ENCODE results near the gene CALN1. TPM values are rescaled to one million over a fixed set of nuclear protein-coding genes. Genes with fewer than 3 reads are reported as not detected.

The CALN1 gene
- total and polyA plus RNA-seq, 2 of the 8 experiments (the other 6 are each of a cell fraction or from before 2014, with no cell fraction given): 6.4 to 15.2 TPM

DNA sequence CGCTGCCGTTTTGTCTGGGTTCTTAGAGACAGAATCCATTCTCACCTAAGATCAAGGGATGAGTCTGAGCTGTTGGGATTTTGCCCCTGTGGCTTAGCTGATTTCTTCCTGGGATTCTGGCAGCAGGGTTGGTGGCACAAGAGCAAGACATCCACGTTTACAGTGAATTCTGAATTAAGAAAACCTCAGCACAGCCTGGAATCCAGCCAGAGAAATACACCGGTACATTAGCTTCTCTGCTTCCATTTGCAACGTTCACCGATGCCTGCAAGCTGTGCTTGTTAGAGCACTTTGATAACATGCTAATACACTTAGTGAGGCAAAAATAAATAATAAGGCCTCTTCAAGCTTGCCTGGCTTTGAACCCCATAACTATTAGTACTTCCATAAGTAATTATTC lies 569.8 kb downstream of the CALN1 start:
- no peak overlapping the region for H4K8ac ChIP-seq (ENCODE audit: extremely low read depth, insufficient read depth, low read length)
- CTCF ChIA-PET (ENCODE audit: partially characterized antibody): interaction anchor here (0.7 to 2.3 kb wide), 6 partner anchors 8 to 90 kb away, joined by 3 to 8 read pairs (median 6); no protein-coding TSS in a partner anchor
- H3K27me3 ChIP-seq (replicated peaks in 1 of 4; ENCODE audit: control insufficient read depth in 3 of 4, extremely low read depth in 1 of 4, insufficient read depth in 3 of 4, low read length in 3 of 4): no peaks in the 10 kb centered on the region
- FAIRE-seq: no peak
- no peaks in the 10 kb centered on the region for H3K23me2 ChIP-seq (ENCODE audit: low read depth, low read length)
- H2AK5ac ChIP-seq (ENCODE audit: low read depth, low read length): no peak overlapping the region
- H3K9ac ChIP-seq (replicated peaks in 1 of 4; ENCODE audit: extremely low read depth in 1 of 4, low read depth in 3 of 4, low read length in 3 of 4): no peak overlapping the region
- H2BK15ac ChIP-seq (ENCODE audit: low read length): no peak overlapping the region
- POLR2A ChIA-PET (ENCODE audit: partially characterized antibody): no interaction called here
- H3K4me3 ChIP-seq (ENCODE audit: extremely low read depth in 1 of 4, insufficient read depth in 2 of 4, low read depth in 3 of 4, low read length in 4 of 4): no peak overlapping the region
- DNase-seq (ENCODE audit: low read depth in 1 of 2, low spot score in 2 of 2): no peak
- no peaks in the 10 kb centered on the region for H3K79me2 ChIP-seq (ENCODE audit: control insufficient read depth in 1 of 2, insufficient read depth in 2 of 2, low read length in 2 of 2)
- no peak overlapping the region for H2BK12ac ChIP-seq (ENCODE audit: low read depth, low read length)
- no peak overlapping the region for H4K91ac ChIP-seq (replicated peaks; ENCODE audit: insufficient read length, low read length)
- no peak for TF ChIP-seq SRF (IDR thresholded peaks at IDR 0.05; ENCODE audit: low read depth, low read length)
- TF ChIP-seq SIRT6 (IDR thresholded peaks at IDR 0.05; ENCODE audit: low read length): no peak
- no peak for TF ChIP-seq RXRA (IDR thresholded peaks at IDR 0.05; ENCODE audit: insufficient read depth, low read depth, low read length)
- TF ChIP-seq, protein P1, sequence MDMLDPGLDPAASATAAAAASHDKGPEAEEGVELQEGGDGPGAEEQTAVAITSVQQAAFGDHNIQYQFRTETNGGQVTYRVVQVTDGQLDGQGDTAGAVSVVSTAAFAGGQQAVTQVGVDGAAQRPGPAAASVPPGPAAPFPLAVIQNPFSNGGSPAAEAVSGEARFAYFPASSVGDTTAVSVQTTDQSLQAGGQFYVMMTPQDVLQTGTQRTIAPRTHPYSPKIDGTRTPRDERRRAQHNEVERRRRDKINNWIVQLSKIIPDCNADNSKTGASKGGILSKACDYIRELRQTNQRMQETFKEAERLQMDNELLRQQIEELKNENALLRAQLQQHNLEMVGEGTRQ (IDR thresholded peaks at IDR 0.05; ENCODE audit: low read length): no peak
- no peak for TF ChIP-seq CEBPB (IDR thresholded peaks at IDR 0.05; ENCODE audit: low read depth, low read length)
- no peak overlapping the region for H3K27ac ChIP-seq (ENCODE audit: low read depth, low read length)
- no peak overlapping the region for H4K5ac ChIP-seq (ENCODE audit: insufficient read length, low read depth, low read length)
- no peaks in the 10 kb centered on the region for H3K9me3 ChIP-seq (ENCODE audit: insufficient read depth in 2 of 2, low read depth in 1 of 2, low read length in 1 of 2)
- no peak overlapping the region for H2BK20ac ChIP-seq (ENCODE audit: low read length)
- H3K56ac ChIP-seq (replicated peaks; ENCODE audit: insufficient read length, low read depth, low read length): no peak overlapping the region
- H3K4me1 ChIP-seq (replicated peaks in 1 of 4; ENCODE audit: control insufficient read depth in 3 of 4, insufficient read depth in 4 of 4, low read length in 3 of 4): peaks cover 0 to 8% (median 3%) of the 10 kb centered on the region in 4 experiments; a peak in 2 of 7 replicates
- H3K18ac ChIP-seq (ENCODE audit: extremely low read depth, low read length): no peak overlapping the region
- no peak overlapping the region for H2BK5ac ChIP-seq (ENCODE audit: low read depth, low read length)
- H3K79me1 ChIP-seq (ENCODE audit: low read depth, low read length): no peaks in the 10 kb centered on the region
- H2BK120ac ChIP-seq (replicated peaks; ENCODE audit: low read depth, low read length): no peak overlapping the region
- no peak overlapping the region for H3K23ac ChIP-seq (ENCODE audit: insufficient read length)
- H3K4me2 ChIP-seq (ENCODE audit: insufficient read depth in 1 of 2, low read depth in 2 of 2, low read length in 2 of 2): no peak overlapping the region
- peaks cover 0 to 1% of the 10 kb centered on the region in 2 experiments for H4K20me1 ChIP-seq (replicated peaks in 1 of 2; ENCODE audit: control insufficient read depth in 1 of 2, insufficient read depth in 2 of 2, low read length in 2 of 2)
- H3K14ac ChIP-seq (ENCODE audit: insufficient read length): no peak overlapping the region
- no peaks in the 10 kb centered on the region for H3K36me3 ChIP-seq (ENCODE audit: control insufficient read depth in 2 of 4, insufficient read depth in 4 of 4, low read length in 3 of 4)
- WGBS, 2 experiments (ENCODE audit: extremely low coverage in 1 of 2, insufficient coverage in 1 of 2, insufficient read length in 1 of 2, insufficient replicate concordance in 2 of 2, low coverage in 1 of 2, low lambda C conversion rate in 2 of 2, missing lambda C conversion rate in 1 of 2): 76% methylated on average over 6 of the region's 6 CpGs; no CpG with 5 or more reads in 1 of the 2 experiments
- H3K4ac ChIP-seq (replicated peaks; ENCODE audit: insufficient read length, low read depth, low read length): no peak overlapping the region
- no peak overlapping the region for H2AFZ ChIP-seq (ENCODE audit: low read length)

Data from H1 (cell line).